HuH-7 (cell line): Measurements from ENCODE around the gene SLC16A2.
A peak's percentile ranks its signal among the peaks of the same experiment; 100 is the strongest.

Source experiments
- DNase-seq: peaks from one replicate; pipeline ENCODE4 v3.0.0; 2011; ENCODE audit warnings: low spot score

Gene SLC16A2

GRCh38 chrX:74421036-74421739 is at the start of gene SLC16A2:
SLC16A2 (plus strand) TSS chrX:74421493; CDS start chrX:74421638, 145 bp downstream.
- no peak for DNase-seq

GRCh38 chrX:74372272-74372671 is 49.0 kb upstream of the SLC16A2 start:
- DNase-seq, result no peak

GRCh38 chrX:74377282-74377681 is 44.0 kb upstream of the SLC16A2 start:
- no peak for DNase-seq

- peak; percentile 59 for DNase-seq
These were observed 38.7 kb upstream of the SLC16A2 start for GRCh38 chrX:74382613-74383012.

- DNase-seq, result peak; percentile 42
These were observed 37.7 kb upstream of the SLC16A2 start for GRCh38 chrX:74383611-74384010.

GRCh38 chrX:74389016-74389722 is 32.1 kb upstream of the SLC16A2 start:
- no peak for DNase-seq

- no peak for DNase-seq
These were observed 25.7 kb upstream of the SLC16A2 start for GRCh38 chrX:74395556-74395955.

- no peak for DNase-seq
These were observed 15.3 kb upstream of the SLC16A2 start for GRCh38 chrX:74405973-74406489.

GRCh38 chrX:74408304-74408703 is 13.0 kb upstream of the SLC16A2 start:
- no peak for DNase-seq

- no peak for DNase-seq
These were observed 1.5 kb upstream of the SLC16A2 start for GRCh38 chrX:74419864-74420195.

GRCh38 chrX:74420196-74421035 is 877 bp upstream of the SLC16A2 start:
- no peak for DNase-seq

- DNase-seq, result no peak
These were observed 553 bp downstream of the SLC16A2 start for GRCh38 chrX:74421740-74422352.

GRCh38 chrX:74422576-74423288 is 1.4 kb downstream of the SLC16A2 start:
- DNase-seq, result no peak

- no peak for DNase-seq
These were observed 2.2 kb downstream of the SLC16A2 start for GRCh38 chrX:74423289-74423998.

GRCh38 chrX:74426071-74426470 is 4.8 kb downstream of the SLC16A2 start:
- DNase-seq, result no peak

- no peak for DNase-seq
These were observed 5.3 kb downstream of the SLC16A2 start for GRCh38 chrX:74426615-74427014.

- no peak for DNase-seq
These were observed 10.5 kb downstream of the SLC16A2 start for GRCh38 chrX:74431797-74432196.

- DNase-seq, result no peak
These were observed 13.0 kb downstream of the SLC16A2 start for GRCh38 chrX:74434336-74434735.

- no peak for DNase-seq
These were observed 16.2 kb downstream of the SLC16A2 start for GRCh38 chrX:74437530-74437929.

- no peak for DNase-seq
These were observed 17.5 kb downstream of the SLC16A2 start for GRCh38 chrX:74438764-74439163.

GRCh38 chrX:74445099-74445498 is 23.8 kb downstream of the SLC16A2 start:
- no peak for DNase-seq
